Neural progenitor cell (in vitro differentiated cells): ENCODE data around the gene TEX19. TPM values are rescaled to one million over a fixed set of nuclear protein-coding genes. Genes with fewer than 3 reads are reported as not detected.

Source experiments
- DNase-seq: peaks from one replicate; pipeline ENCODE4 v3.0.0-alpha.2; 2016; ENCODE audit warnings: low spot score
- H2AFZ ChIP-seq: fragments of 200-600 bp; sonication (generic); replicated peaks from 2 replicates; pipeline ENCODE4 v1.6.1; 2016; ENCODE audit warnings: antibody characterized with exemption
- H3F3A ChIP-seq: fragments of 200-600 bp; sonication (generic); 2 replicates; pipeline ENCODE4 v1.6.1; 2016; ENCODE audit warnings: antibody characterized with exemption, low read depth
- H3K27ac ChIP-seq: fragments of 200-600 bp; sonication (generic); 2 replicates; pipeline ENCODE4 v1.5.1; 2016; ENCODE audit warnings: mild to moderate bottlenecking
- H3K27me3 ChIP-seq: fragments of 200-600 bp; sonication (generic); 2 replicates; pipeline ENCODE4 v1.6.1; 2016; ENCODE audit warnings: mild to moderate bottlenecking, moderate library complexity
- H3K36me3 ChIP-seq: fragments of 200-600 bp; sonication (generic); 2 replicates; pipeline ENCODE4 v1.5.1; 2016
- H3K4me1 ChIP-seq: fragments of 200-600 bp; sonication (generic); 2 replicates; pipeline ENCODE4 v1.6.1; 2016; ENCODE audit warnings: mixed run types
- H3K4me2 ChIP-seq: fragments of 200-600 bp; sonication (generic); 2 replicates; pipeline ENCODE4 v1.6.1; 2016
- H3K4me3 ChIP-seq: fragments of 200-600 bp; sonication (generic); 2 replicates; pipeline ENCODE4 v1.5.1; 2016
- H3K79me2 ChIP-seq: fragments of 200-600 bp; sonication (generic); 2 replicates; pipeline ENCODE4 v1.6.1; 2016; ENCODE audit warnings: low read depth
- H3K9ac ChIP-seq: fragments of 200-600 bp; sonication (generic); 2 replicates; pipeline ENCODE4 v1.6.1; 2016
- H3K9me3 ChIP-seq: fragments of 200-600 bp; sonication (generic); 2 replicates; pipeline ENCODE4 v1.5.1; 2016; ENCODE audit warnings: low read depth
- H4K20me1 ChIP-seq: fragments of 200-600 bp; sonication (generic); 2 replicates; pipeline ENCODE4 v1.6.1; 2016; ENCODE audit warnings: low read depth
- H3K27ac Mint-ChIP-seq: 3 replicates; pipeline ENCODE4 v1.8.0; 2021; ENCODE audit warnings: mixed read lengths
- H3K27me3 Mint-ChIP-seq: 2 replicates; pipeline ENCODE4 v1.8.0; 2022; ENCODE audit warnings: low read depth, mild to moderate bottlenecking, inconsistent platforms, moderate library complexity, mixed read lengths; ENCODE audit not compliant: insufficient read depth
- H3K36me3 Mint-ChIP-seq: 3 replicates; pipeline ENCODE4 v1.8.0; 2021; ENCODE audit warnings: mixed read lengths
- H3K4me1 Mint-ChIP-seq: 3 replicates; pipeline ENCODE4 v1.8.0; 2021; ENCODE audit warnings: mixed read lengths
- H3K4me3 Mint-ChIP-seq: 3 replicates; pipeline ENCODE4 v1.8.0; 2021; ENCODE audit warnings: mild to moderate bottlenecking, moderate library complexity, mixed read lengths
- H3K9me3 Mint-ChIP-seq: 3 replicates; pipeline ENCODE4 v1.8.0; 2020; ENCODE audit warnings: mixed read lengths
- EZH2 ChIP-seq: fragments of 200-600 bp; sonication (generic); IDR thresholded peaks from 2 replicates; pipeline ENCODE4 v1.6.1; 2017; ENCODE audit warnings: antibody characterized with exemption, mild to moderate bottlenecking, moderate library complexity
- EZH2phosphoT487 ChIP-seq: fragments of 200-600 bp; sonication (generic); IDR thresholded peaks from 2 replicates; pipeline ENCODE4 v1.6.1; 2017; ENCODE audit warnings: antibody characterized with exemption
- total RNA-seq: library from RNA; depleted of rRNA; stranded (reverse); fragments of >200 nt; gene quantifications from 2 replicates; pipeline ENCODE4 v1.2.3, GENCODE V29; 2015; ENCODE audit warnings: low replicate concordance
- TF ChIP-seq, protein P1 (sequence below): fragments of 200-600 bp; sonication (generic); IDR thresholded peaks from 2 replicates; pipeline ENCODE4 v1.5.1; 2017; ENCODE audit warnings: antibody characterized with exemption, mild to moderate bottlenecking

TEX19 gene
- total RNA-seq, 1 donor from 2014 or later, result not detected

- no peaks in the 10 kb centered on the region for H3K79me2 ChIP-seq
- TF ChIP-seq EZH2 (no peak), EZH2phosphoT487 (no peak)
- TF ChIP-seq, protein P1, sequence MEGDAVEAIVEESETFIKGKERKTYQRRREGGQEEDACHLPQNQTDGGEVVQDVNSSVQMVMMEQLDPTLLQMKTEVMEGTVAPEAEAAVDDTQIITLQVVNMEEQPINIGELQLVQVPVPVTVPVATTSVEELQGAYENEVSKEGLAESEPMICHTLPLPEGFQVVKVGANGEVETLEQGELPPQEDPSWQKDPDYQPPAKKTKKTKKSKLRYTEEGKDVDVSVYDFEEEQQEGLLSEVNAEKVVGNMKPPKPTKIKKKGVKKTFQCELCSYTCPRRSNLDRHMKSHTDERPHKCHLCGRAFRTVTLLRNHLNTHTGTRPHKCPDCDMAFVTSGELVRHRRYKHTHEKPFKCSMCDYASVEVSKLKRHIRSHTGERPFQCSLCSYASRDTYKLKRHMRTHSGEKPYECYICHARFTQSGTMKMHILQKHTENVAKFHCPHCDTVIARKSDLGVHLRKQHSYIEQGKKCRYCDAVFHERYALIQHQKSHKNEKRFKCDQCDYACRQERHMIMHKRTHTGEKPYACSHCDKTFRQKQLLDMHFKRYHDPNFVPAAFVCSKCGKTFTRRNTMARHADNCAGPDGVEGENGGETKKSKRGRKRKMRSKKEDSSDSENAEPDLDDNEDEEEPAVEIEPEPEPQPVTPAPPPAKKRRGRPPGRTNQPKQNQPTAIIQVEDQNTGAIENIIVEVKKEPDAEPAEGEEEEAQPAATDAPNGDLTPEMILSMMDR, result no peak
- Mint-ChIP-seq H3K4me3 (no peak overlapping the region), H3K4me1 (peaks cover 6% of the 10 kb centered on the region), H3K27ac (no peak overlapping the region), H3K27me3 (peaks cover 18% of the 10 kb centered on the region), H3K36me3 (peaks cover 7% of the 10 kb centered on the region), H3K9me3 (no peaks in the 10 kb centered on the region)
- H3K27me3 ChIP-seq, result no peaks in the 10 kb centered on the region
- no peak overlapping the region for H3K4me3 ChIP-seq
- H2AFZ ChIP-seq, result no peak overlapping the region
- H3K9ac ChIP-seq, result no peak overlapping the region
- no peaks in the 10 kb centered on the region for H3F3A ChIP-seq
- H4K20me1 ChIP-seq, result no peaks in the 10 kb centered on the region
- H3K36me3 ChIP-seq, result no peaks in the 10 kb centered on the region
- H3K27ac ChIP-seq, result no peak overlapping the region
- DNase-seq, result no peak
- H3K4me1 ChIP-seq, result peaks cover under 1% of the 10 kb centered on the region
- no peaks in the 10 kb centered on the region for H3K9me3 ChIP-seq
- H3K4me2 ChIP-seq, result no peak overlapping the region
Measured at GRCh38 chr17:82390860-82391435, 31.9 kb downstream of the TEX19 start.

- no peaks in the 10 kb centered on the region for H3K4me1 ChIP-seq
- H3K27me3 ChIP-seq, result no peaks in the 10 kb centered on the region
- H4K20me1 ChIP-seq, result no peaks in the 10 kb centered on the region
- H3K4me2 ChIP-seq, result no peak overlapping the region
- no peaks in the 10 kb centered on the region for H3K9me3 ChIP-seq
- H3K79me2 ChIP-seq, result no peaks in the 10 kb centered on the region
- no peaks in the 10 kb centered on the region for H3K36me3 ChIP-seq
- H3K4me3 ChIP-seq, result no peak overlapping the region
- H3K27ac Mint-ChIP-seq, result no peak overlapping the region
- no peak for DNase-seq
- H3K4me1 Mint-ChIP-seq, result peaks cover 3% of the 10 kb centered on the region
- no peaks in the 10 kb centered on the region for H3F3A ChIP-seq
- no peaks in the 10 kb centered on the region for H3K9me3 Mint-ChIP-seq
- TF ChIP-seq EZH2, result no peak
- no peak overlapping the region for H3K27ac ChIP-seq
- no peak overlapping the region for H3K9ac ChIP-seq
- no peak overlapping the region for H2AFZ ChIP-seq
- H3K27me3 Mint-ChIP-seq, result peaks cover 18% of the 10 kb centered on the region
- H3K36me3 Mint-ChIP-seq, result peaks cover 10% of the 10 kb centered on the region
- no peak overlapping the region for H3K4me3 Mint-ChIP-seq
Measured at GRCh38 chr17:82391496-82392066, 32.5 kb downstream of the TEX19 start.

DNA sequence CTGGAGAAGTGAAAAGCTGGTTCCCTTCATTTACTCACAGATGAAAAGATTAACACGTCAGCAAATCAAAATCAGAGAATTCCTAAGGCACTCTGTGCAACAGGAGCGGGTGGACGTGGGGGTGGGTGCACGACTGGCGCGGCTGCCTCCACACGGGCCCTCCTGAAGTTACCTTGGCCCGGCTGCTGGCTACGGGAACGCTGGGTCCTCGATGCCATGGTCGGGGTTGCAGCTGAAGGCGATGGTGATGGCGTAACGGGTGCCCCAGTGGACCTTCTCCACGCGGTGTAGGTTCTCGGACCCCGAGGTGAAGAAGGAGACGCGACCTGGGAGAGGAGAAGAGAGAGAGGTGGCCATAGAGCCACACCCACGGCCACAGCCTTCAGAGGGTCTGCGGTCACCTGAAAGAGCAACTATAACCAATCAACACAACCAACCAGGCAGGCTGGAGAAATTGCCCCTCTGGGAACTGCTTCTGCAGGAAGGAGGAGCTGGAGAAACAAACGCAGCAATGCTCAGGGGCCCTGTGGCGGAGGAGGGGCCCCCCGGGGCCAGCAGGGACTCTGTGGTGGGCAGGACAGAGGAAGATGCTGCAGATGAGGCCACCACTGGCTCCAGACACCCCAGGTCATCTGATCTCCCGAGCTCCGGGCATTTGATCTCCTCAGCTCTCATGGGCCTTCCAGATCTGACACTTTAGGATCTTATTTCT, 33.3 kb downstream of the TEX19 start:
- no peak overlapping the region for H3K4me3 ChIP-seq
- no peaks in the 10 kb centered on the region for H3K79me2 ChIP-seq
- H3K4me3 Mint-ChIP-seq, result no peak overlapping the region
- no peaks in the 10 kb centered on the region for H3K9me3 ChIP-seq
- H3K4me1 Mint-ChIP-seq, result peaks cover 2% of the 10 kb centered on the region
- H2AFZ ChIP-seq, result no peak overlapping the region
- H4K20me1 ChIP-seq, result no peaks in the 10 kb centered on the region
- no peaks in the 10 kb centered on the region for H3K9me3 Mint-ChIP-seq
- no peaks in the 10 kb centered on the region for H3K27me3 ChIP-seq
- no peaks in the 10 kb centered on the region for H3K4me1 ChIP-seq
- TF ChIP-seq, protein P1, result no peak
- no peak for TF ChIP-seq EZH2phosphoT487
- no peak overlapping the region for H3K27ac Mint-ChIP-seq
- no peak overlapping the region for H3K9ac ChIP-seq
- H3K27me3 Mint-ChIP-seq, result peaks cover 15% of the 10 kb centered on the region
- peaks cover 10% of the 10 kb centered on the region for H3K36me3 Mint-ChIP-seq
- H3F3A ChIP-seq, result no peaks in the 10 kb centered on the region
- H3K4me2 ChIP-seq, result no peak overlapping the region
- H3K27ac ChIP-seq, result no peak overlapping the region
- H3K36me3 ChIP-seq, result no peaks in the 10 kb centered on the region
- no peak for DNase-seq

GRCh38 chr17:82392941-82393340, 33.9 kb downstream of the TEX19 start:
- no peaks in the 10 kb centered on the region for H4K20me1 ChIP-seq
- no peak for DNase-seq
- no peaks in the 10 kb centered on the region for H3K36me3 ChIP-seq
- Mint-ChIP-seq H3K9me3 (no peaks in the 10 kb centered on the region), H3K4me1 (no peaks in the 10 kb centered on the region), H3K27me3 (peaks cover 10% of the 10 kb centered on the region), H3K27ac (no peak overlapping the region), H3K4me3 (no peak overlapping the region), H3K36me3 (peaks cover 10% of the 10 kb centered on the region)
- H3K4me3 ChIP-seq, result no peak overlapping the region
- H3K79me2 ChIP-seq, result no peaks in the 10 kb centered on the region
- H3K27ac ChIP-seq, result no peak overlapping the region
- H3K9me3 ChIP-seq, result no peaks in the 10 kb centered on the region
- TF ChIP-seq, protein P1, result no peak
- no peak for TF ChIP-seq EZH2
- H3F3A ChIP-seq, result no peaks in the 10 kb centered on the region
- no peak overlapping the region for H3K9ac ChIP-seq
- H2AFZ ChIP-seq, result no peak overlapping the region
- H3K4me2 ChIP-seq, result no peak overlapping the region
- H3K4me1 ChIP-seq, result no peaks in the 10 kb centered on the region
- no peaks in the 10 kb centered on the region for H3K27me3 ChIP-seq
